Measurements from ENCODE around the gene ADGRE2.

DNA sequence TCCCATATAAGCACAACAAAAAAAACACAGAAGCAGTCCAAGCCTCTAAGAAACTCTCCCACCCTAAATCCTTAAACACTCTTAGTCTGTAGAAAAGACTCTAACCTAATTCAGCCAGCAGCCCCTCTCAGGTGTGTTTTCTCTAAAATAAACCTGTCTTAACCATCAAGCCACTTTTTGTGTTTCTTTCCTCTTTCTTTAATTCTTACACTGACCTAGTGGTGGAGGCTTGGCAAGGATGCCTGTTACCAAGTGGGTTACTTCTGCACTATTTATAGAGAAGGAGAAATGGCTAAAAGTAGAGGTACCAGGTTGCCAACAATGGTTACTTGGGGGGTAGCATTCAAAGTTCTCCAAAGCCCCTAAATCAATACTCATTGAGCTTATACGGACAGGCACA is 44.8 kb downstream of the ADGRE2 start:
- TF ChIP-seq CTCF (IDR thresholded peaks at IDR 0.05) (no peak), POLR2A (IDR thresholded peaks at IDR 0.05) (no peak)

Measured in Peyer's patch (tissue), 4 donors.